Loucy (cell line): ENCODE results near the gene MACF1.
A peak's percentile ranks its signal among the peaks of the same experiment; 100 is the strongest.

ENCODE experiments used
- H2AFZ ChIP-seq: fragments of 200-600 bp; sonication (generic); 2 replicates; pipeline ENCODE4 v1.6.0; 2016; ENCODE audit warnings: antibody characterized with exemption, mild to moderate bottlenecking, low read length, moderate library complexity
- H3F3A ChIP-seq: fragments of 200-600 bp; 2 replicates; pipeline ENCODE4 v1.6.0; 2016; ENCODE audit warnings: antibody characterized with exemption, low read depth, mild to moderate bottlenecking
- H3K27me3 ChIP-seq: fragments of 200-600 bp; sonication (generic); 2 replicates; pipeline ENCODE4 v1.6.1; 2014; ENCODE audit warnings: low read length, mild to moderate bottlenecking; ENCODE audit not compliant: insufficient read depth, poor library complexity, severe bottlenecking
- H3K36me3 ChIP-seq: fragments of 200-600 bp; sonication (generic); 2 replicates; pipeline ENCODE4 v1.6.1; 2016; ENCODE audit warnings: low read length; ENCODE audit not compliant: insufficient read depth
- H3K4me1 ChIP-seq: fragments of 200-600 bp; sonication (generic); 2 replicates; pipeline ENCODE4 v1.5.1; 2014; ENCODE audit warnings: low read length, mild to moderate bottlenecking; ENCODE audit not compliant: insufficient read depth, poor library complexity, severe bottlenecking
- H3K4me2 ChIP-seq: fragments of 200-600 bp; sonication (generic); 2 replicates; pipeline ENCODE4 v1.6.0; 2014; ENCODE audit warnings: antibody characterized with exemption, low read length, low read depth, mild to moderate bottlenecking; ENCODE audit not compliant: poor library complexity, severe bottlenecking
- H3K4me3 ChIP-seq: fragments of 200-600 bp; sonication (generic); 2 replicates; pipeline ENCODE4 v1.5.1; 2014; ENCODE audit warnings: low read length, mild to moderate bottlenecking, mixed read lengths; ENCODE audit not compliant: poor library complexity, severe bottlenecking
- H3K79me2 ChIP-seq: fragments of 200-600 bp; sonication (generic); 2 replicates; pipeline ENCODE4 v1.6.1; 2014; ENCODE audit warnings: low read length; ENCODE audit not compliant: insufficient read depth
- H3K9ac ChIP-seq: fragments of 200-600 bp; sonication (generic); 2 replicates; pipeline ENCODE4 v1.6.0; 2014; ENCODE audit warnings: mild to moderate bottlenecking, low read depth, low read length, moderate library complexity; ENCODE audit not compliant: poor library complexity, severe bottlenecking
- H3K9me2 ChIP-seq: fragments of 200-600 bp; sonication (generic); replicated peaks from 2 replicates; pipeline ENCODE4 v1.6.1; 2016; ENCODE audit warnings: low read depth, low read length, mixed read lengths
- H3K9me3 ChIP-seq: fragments of 200-600 bp; sonication (generic); 2 replicates; pipeline ENCODE4 v1.6.1; 2014; ENCODE audit warnings: mild to moderate bottlenecking, antibody characterized with exemption, low read length, low read depth; ENCODE audit not compliant: insufficient read depth
- H4K20me1 ChIP-seq: fragments of 200-600 bp; sonication (generic); 2 replicates; pipeline ENCODE4 v1.6.0; 2014; ENCODE audit warnings: antibody characterized with exemption, low read length, mild to moderate bottlenecking; ENCODE audit not compliant: insufficient read depth, poor library complexity, severe bottlenecking
- EZH2phosphoT487 ChIP-seq: fragments of 200-600 bp; IDR thresholded peaks from 2 replicates; pipeline ENCODE4 v1.6.1; 2018; ENCODE audit warnings: antibody characterized with exemption, mild to moderate bottlenecking, moderate library complexity, borderline replicate concordance
- TF ChIP-seq, protein P1 (sequence below): fragments of 200-600 bp; sonication (generic); conservative IDR thresholded peaks from 2 replicates; pipeline ENCODE4 v1.5.1; 2014; ENCODE audit warnings: mild to moderate bottlenecking, antibody characterized with exemption, low read length

Gene MACF1

DNA sequence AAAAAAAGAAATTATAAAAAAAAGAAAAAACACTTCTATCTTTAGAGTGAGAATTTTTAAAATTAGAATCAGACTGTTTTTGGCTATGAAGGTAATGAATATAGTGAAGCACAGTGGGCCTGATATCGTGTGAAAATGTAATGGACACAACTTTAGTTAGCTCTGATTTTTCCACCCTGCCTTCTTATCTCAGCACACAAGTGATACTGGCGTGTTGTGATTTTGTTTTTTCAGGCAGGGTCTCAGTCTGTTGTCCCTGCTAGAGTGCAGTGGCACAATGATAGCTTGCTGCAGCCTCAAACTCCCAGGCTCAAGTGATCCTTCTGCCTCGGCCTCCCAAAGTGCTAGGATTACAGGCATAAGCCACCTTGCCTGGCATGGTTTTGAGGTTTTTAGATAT is 22.3 kb downstream of the MACF1 start:
- no peak overlapping the region for H3K4me3 ChIP-seq
- no peak overlapping the region for H3K9ac ChIP-seq
- peaks cover 20% of the 10 kb centered on the region; the same call in 1 of the 2 replicates for H3K36me3 ChIP-seq
- peaks cover 97% of the 10 kb centered on the region for H3K79me2 ChIP-seq
- H3K4me1 ChIP-seq = peaks cover 44% of the 10 kb centered on the region
- peak overlapping the region; percentile 41 for H3K4me2 ChIP-seq
- H3K9me3 ChIP-seq = no peaks in the 10 kb centered on the region
- H3F3A ChIP-seq = no peaks in the 10 kb centered on the region
- no peak for TF ChIP-seq EZH2phosphoT487
- TF ChIP-seq, protein P1, sequence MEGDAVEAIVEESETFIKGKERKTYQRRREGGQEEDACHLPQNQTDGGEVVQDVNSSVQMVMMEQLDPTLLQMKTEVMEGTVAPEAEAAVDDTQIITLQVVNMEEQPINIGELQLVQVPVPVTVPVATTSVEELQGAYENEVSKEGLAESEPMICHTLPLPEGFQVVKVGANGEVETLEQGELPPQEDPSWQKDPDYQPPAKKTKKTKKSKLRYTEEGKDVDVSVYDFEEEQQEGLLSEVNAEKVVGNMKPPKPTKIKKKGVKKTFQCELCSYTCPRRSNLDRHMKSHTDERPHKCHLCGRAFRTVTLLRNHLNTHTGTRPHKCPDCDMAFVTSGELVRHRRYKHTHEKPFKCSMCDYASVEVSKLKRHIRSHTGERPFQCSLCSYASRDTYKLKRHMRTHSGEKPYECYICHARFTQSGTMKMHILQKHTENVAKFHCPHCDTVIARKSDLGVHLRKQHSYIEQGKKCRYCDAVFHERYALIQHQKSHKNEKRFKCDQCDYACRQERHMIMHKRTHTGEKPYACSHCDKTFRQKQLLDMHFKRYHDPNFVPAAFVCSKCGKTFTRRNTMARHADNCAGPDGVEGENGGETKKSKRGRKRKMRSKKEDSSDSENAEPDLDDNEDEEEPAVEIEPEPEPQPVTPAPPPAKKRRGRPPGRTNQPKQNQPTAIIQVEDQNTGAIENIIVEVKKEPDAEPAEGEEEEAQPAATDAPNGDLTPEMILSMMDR = no peak
- no peaks in the 10 kb centered on the region for H3K27me3 ChIP-seq
- peaks cover 92% of the 10 kb centered on the region for H4K20me1 ChIP-seq
- no peaks in the 10 kb centered on the region for H3K9me2 ChIP-seq
- no peak overlapping the region for H2AFZ ChIP-seq

DNA sequence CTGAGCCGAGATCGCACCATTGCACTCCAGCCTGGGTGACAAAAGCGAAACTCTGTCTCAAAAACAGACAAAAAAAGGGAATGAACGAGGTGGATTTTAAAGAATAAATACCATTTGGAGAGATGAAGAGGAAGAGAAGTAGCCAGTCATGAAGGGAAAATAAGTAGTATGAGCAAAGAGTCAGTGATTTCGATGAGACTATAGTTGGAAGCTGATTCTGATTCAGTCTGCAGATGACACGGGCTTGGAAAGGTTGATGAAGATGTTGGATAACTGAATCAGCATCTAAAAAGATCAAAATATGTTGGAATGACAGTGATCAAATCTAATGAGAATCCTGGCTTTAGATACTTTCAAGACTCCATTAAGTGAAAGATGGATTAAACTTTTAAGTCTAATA is 23.8 kb downstream of the MACF1 start:
- no peaks in the 10 kb centered on the region for H3K9me3 ChIP-seq
- no peak overlapping the region for H3K4me3 ChIP-seq
- H3K79me2 ChIP-seq = peaks cover 94% of the 10 kb centered on the region
- TF ChIP-seq EZH2phosphoT487 = no peak
- TF ChIP-seq, protein P1 = no peak
- H3K9me2 ChIP-seq = no peaks in the 10 kb centered on the region
- H3K4me1 ChIP-seq = peaks cover 39% of the 10 kb centered on the region
- no peak overlapping the region for H3K9ac ChIP-seq
- H2AFZ ChIP-seq = no peak overlapping the region
- peak overlapping the region; percentile 41 for H3K4me2 ChIP-seq
- no peaks in the 10 kb centered on the region for H3F3A ChIP-seq
- no peaks in the 10 kb centered on the region for H3K27me3 ChIP-seq
- peaks cover 32% of the 10 kb centered on the region; the same call in 1 of the 2 replicates for H3K36me3 ChIP-seq
- H4K20me1 ChIP-seq = peaks cover 86% of the 10 kb centered on the region

DNA sequence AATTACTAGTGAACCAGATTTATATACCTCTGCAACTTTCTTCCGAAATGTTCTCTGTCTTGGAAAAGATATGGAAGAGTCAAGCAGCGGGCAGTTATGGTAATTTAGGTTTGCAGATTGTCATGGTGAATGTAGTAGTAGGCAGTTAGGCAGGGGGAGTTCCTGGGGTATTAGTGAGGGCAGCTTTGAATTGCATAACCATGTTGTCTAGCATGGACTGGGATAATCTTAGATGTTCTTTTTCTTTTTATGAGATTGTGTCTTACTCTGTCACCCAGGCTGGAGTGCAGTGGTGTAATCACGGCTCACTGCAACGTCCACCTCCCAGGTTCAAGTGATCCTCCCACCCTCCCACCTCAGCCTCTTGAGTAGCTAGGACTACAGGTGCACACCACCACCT is 25.0 kb downstream of the MACF1 start:
- H3K27me3 ChIP-seq = no peaks in the 10 kb centered on the region
- no peaks in the 10 kb centered on the region for H3F3A ChIP-seq
- no peaks in the 10 kb centered on the region for H3K9me2 ChIP-seq
- TF ChIP-seq, protein P1 = no peak
- TF ChIP-seq EZH2phosphoT487 = no peak
- H3K4me1 ChIP-seq = peaks cover 29% of the 10 kb centered on the region
- peaks cover 76% of the 10 kb centered on the region for H4K20me1 ChIP-seq
- H3K36me3 ChIP-seq = peaks cover 35% of the 10 kb centered on the region; the same call in 1 of the 2 replicates
- no peak overlapping the region for H3K9ac ChIP-seq
- H3K4me2 ChIP-seq = peak overlapping the region; percentile 39
- no peaks in the 10 kb centered on the region for H3K9me3 ChIP-seq
- peaks cover 84% of the 10 kb centered on the region for H3K79me2 ChIP-seq
- H3K4me3 ChIP-seq = no peak overlapping the region
- no peak overlapping the region for H2AFZ ChIP-seq
